Brain microvascular endothelial cell (primary cell): ENCODE measurements around the gene FAM234B.
A peak's percentile ranks its signal among the peaks of the same experiment; 100 is the strongest.

Experiments used
- DNase-seq: peaks from one replicate; pipeline ENCODE4 v3.0.0-alpha.2; 2020
- H3K27ac ChIP-seq: fragments of 250-450 bp; sonication (Bioruptor Pico); 2 replicates; pipeline ENCODE4 v1.5.1; 2020; ENCODE audit warnings: mild to moderate bottlenecking, moderate library complexity
- H3K27me3 ChIP-seq: fragments of 250-450 bp; sonication (Bioruptor Pico); replicated peaks from 2 replicates; pipeline ENCODE4 v1.5.1; 2020; ENCODE audit warnings: mild to moderate bottlenecking
- H3K36me3 ChIP-seq: fragments of 250-450 bp; sonication (Bioruptor Pico); replicated peaks from 2 replicates; pipeline ENCODE4 v1.5.1; 2020; ENCODE audit warnings: mild to moderate bottlenecking
- H3K4me3 ChIP-seq: 2 replicates; pipeline ENCODE4 v1.5.1; 2011; ENCODE audit warnings: low read depth, mild to moderate bottlenecking, control low read depth, low read length, moderate library complexity
- CTCF ChIP-seq: IDR thresholded peaks from 2 replicates; pipeline ENCODE4 v1.5.1; 2011; ENCODE audit warnings: low read depth, mild to moderate bottlenecking, moderate library complexity, low read length, control low read depth, inconsistent platforms; ENCODE audit errors: missing control alignments
- in situ Hi-C: cut with HindIII; loops from 2 replicates; pipeline ENCODE4 v1.10.0; 2017; ENCODE audit warnings: low sequenced_read_pairs, low pct_ligation_motif_present

FAM234B gene

GRCh38 chr12:13001775-13002040, 42.5 kb upstream of the FAM234B start:
- no peak for DNase-seq
- H3K27me3 ChIP-seq = no peaks in the 10 kb centered on the region
- H3K4me3 ChIP-seq = peak overlapping the region; percentile 88
- no peak for TF ChIP-seq CTCF
- in situ Hi-C loops = no loop called here
- no peak overlapping the region for H3K27ac ChIP-seq
- no peaks in the 10 kb centered on the region for H3K36me3 ChIP-seq

DNA sequence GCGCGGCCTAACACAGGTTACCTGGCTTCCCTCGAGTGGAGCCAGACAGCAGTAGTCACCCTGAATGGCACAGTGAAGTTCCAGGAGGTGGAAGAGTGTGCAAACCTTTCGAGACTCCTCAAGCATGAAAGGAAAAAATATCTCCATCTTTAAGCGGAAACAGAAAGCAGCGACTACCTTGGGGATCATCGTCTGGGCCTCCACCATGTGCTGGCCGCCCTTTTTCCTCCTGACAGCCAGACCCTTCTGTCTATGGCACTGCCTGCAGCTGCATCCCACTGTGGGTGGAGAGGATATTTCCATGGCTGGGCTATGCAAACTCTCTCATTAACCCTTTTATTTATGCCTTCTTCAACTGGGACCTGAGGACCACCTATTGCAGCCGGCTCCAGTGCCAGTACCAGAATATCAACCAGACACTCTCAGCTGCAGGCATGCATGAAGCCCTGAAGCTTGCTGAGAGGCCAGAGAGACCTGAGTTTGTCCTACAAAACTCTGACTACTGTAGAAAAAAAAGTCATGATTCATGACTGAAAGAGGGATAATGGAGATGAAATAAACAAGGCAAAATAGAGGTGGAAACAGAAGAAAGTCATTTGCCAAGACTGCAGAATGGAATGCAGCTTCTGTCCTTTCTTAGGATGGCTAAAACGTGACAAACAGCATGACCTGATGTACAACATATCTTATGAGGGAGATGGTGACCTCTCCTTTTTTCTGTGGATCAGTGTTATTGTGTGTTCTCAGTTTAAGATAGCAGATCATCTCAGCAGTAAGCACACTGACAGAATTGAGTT, 41.7 kb upstream of the FAM234B start:
- no peak for TF ChIP-seq CTCF
- in situ Hi-C loops = no loop called here

DNA sequence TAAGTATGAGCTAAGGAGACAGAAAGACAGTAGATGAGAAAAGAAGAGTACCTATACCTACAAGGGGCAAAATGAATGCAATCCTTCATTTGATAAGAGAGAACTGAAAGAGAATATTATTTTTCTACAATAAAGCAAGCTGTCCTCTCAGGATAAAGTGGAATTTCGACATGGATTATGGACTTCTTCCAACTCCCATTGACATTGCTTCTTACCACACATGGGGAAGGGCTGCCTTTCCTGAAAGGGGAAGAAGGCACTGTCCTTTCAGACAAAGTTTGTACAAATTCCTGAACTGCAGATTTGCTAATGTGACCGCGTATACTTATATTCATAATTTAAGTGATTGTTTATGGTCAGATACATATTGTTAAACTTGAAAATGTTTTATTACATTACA, 39.8 kb upstream of the FAM234B start:
- in situ Hi-C loops = no loop called here
- no peak overlapping the region for H3K4me3 ChIP-seq
- TF ChIP-seq CTCF = no peak
- H3K27me3 ChIP-seq = no peaks in the 10 kb centered on the region
- no peaks in the 10 kb centered on the region for H3K36me3 ChIP-seq
- no peak overlapping the region for H3K27ac ChIP-seq
- DNase-seq = no peak

More for the DNA sequence above, 41.7 kb upstream of the FAM234B start:
- Histone ChIP-seq H3K27ac (no peak overlapping the region), H3K36me3 (no peaks in the 10 kb centered on the region), H3K27me3 (no peaks in the 10 kb centered on the region), H3K4me3 (no peak overlapping the region)
- DNase-seq = no peak

DNA sequence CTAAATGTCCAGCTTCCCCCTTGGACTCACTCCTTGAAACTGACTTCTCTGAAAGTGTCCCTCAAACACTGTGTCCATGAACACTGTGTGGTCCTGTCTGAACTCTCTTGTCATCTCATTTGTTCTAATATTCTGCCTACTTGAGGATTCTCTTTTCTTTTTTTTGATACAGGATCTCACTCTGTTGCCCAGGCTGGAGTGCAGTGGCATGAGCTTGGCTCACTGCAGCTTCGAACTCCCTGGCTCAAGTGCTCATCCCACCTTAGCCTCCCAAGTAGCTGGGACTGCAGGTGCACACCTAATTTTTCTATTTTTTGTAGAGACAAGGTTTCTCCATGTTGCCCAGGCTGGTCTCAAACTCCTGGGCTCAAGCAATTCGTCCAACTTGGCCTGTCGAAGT, 39.2 kb upstream of the FAM234B start:
- in situ Hi-C loops = no loop called here
- Histone ChIP-seq H3K27me3 (no peaks in the 10 kb centered on the region), H3K4me3 (no peak overlapping the region), H3K27ac (no peak overlapping the region), H3K36me3 (no peaks in the 10 kb centered on the region)
- TF ChIP-seq CTCF = no peak
- no peak for DNase-seq

GRCh38 chr12:13005649-13006048, 38.5 kb upstream of the FAM234B start:
- H3K27ac ChIP-seq = no peak overlapping the region
- no peak for DNase-seq
- H3K27me3 ChIP-seq = no peaks in the 10 kb centered on the region
- H3K4me3 ChIP-seq = no peak overlapping the region
- TF ChIP-seq CTCF = no peak
- H3K36me3 ChIP-seq = no peaks in the 10 kb centered on the region
- in situ Hi-C loops = no loop called here

GRCh38 chr12:13007496-13008233, 36.5 kb upstream of the FAM234B start:
- no peak for DNase-seq
- Histone ChIP-seq H3K4me3 (no peak overlapping the region), H3K36me3 (no peaks in the 10 kb centered on the region), H3K27ac (no peak overlapping the region), H3K27me3 (no peaks in the 10 kb centered on the region)
- TF ChIP-seq CTCF = no peak
- in situ Hi-C loops = no loop called here
